Retinal pigment epithelial cell (primary cell): ENCODE results near the gene SLC47A1.
A peak's percentile ranks its signal among the peaks of the same experiment; 100 is the strongest.
"Not testable (repeated sequence)": the region's sequence is repeated elsewhere in the genome, so short reads cannot be mapped to it uniquely, and the experiment has no call there.

ENCODE experiments used
- DNase-seq: peaks from one replicate; pipeline ENCODE4 v3.0.0-alpha.2; 2010; ENCODE audit warnings: low read depth
- H3K4me3 ChIP-seq: 2 replicates; pipeline ENCODE4 v1.5.1; 2011; ENCODE audit warnings: mild to moderate bottlenecking, low read length, control low read depth, moderate library complexity
- CTCF ChIP-seq: conservative IDR thresholded peaks from 2 replicates; pipeline ENCODE4 v1.5.1; 2011; ENCODE audit warnings: low read depth, low read length, control low read depth, inconsistent platforms

Gene SLC47A1

DNA sequence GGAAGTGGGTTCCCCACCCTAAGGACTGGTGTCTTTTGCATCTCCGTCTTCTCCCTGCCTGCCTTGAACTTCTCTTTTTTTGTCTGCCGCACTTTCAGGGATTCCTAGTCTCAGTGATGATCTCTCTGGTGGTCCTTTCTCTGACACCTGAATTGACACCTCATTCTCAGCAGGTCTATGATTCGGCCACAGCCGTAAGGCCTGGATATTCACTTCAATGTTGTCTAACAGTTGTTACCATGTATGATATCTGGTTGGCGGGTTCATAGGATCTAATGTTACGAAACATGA, 25.1 kb upstream of the SLC47A1 start:
- DNase-seq = no peak
- no peak for TF ChIP-seq CTCF
- peak overlapping the region; percentile 77 for H3K4me3 ChIP-seq

DNA sequence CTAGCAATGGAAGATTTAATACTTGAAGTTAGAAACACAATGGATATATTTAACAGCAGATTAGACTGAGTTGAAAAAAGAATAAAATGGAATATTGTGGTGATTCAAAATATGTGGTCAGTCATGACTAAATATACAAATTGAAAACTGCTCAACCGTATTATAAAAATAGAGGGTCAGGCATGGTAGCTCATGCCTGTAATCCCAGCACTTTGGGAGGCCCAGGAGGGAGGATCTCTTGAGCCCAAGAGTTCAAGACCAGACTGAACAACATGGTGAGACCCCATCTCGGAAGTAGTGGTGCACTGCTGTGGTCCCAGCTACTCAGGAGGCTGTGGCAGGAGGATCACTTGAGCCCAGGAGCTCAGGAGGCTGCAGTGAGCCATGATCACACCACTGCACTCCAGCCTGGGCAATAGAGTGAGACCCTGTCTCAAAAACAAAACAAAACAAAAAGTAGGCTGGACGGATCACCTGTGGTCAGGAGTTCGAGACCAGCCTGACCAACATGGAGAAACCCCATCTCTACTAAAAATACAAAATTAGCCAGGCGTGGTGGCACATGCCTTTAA, 24.3 kb upstream of the SLC47A1 start:
- not testable (repeated sequence) for DNase-seq

GRCh38 chr17:19510903-19511302, 22.8 kb upstream of the SLC47A1 start:
- no peak for TF ChIP-seq CTCF
- DNase-seq = no peak
- no peak overlapping the region for H3K4me3 ChIP-seq

More for the DNA sequence above, 24.3 kb upstream of the SLC47A1 start:
- H3K4me3 ChIP-seq = not testable (repeated sequence)

DNA sequence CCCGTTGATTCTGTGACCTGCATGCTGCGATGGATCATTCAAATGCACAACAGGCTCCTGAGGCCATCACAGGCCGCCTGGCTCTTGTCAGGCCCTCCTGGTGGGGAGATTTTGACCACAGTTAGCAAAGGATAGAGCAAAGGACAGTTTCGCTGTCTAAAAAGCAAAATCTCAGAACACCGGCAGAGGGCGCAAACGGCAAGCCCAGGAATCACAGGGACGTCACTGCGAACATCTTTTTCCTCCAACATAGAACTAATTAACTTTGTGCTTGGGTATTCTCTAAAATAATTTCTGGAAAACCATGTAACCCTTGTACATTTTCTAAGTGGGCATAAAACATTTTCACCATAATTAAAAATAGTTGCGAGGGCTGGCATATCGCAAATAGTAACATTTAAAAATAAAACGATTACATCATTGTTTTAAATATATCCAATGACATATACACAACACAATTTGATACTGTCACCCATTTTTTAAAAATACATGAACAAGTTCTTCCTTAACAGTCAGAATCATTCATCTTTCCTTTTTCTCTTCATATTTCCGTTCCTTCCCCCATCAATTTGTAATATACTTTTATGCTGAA, 19.7 kb upstream of the SLC47A1 start:
- H3K4me3 ChIP-seq = no peak overlapping the region
- DNase-seq = no peak
- TF ChIP-seq CTCF = peak; percentile 88

- no peak for DNase-seq
- TF ChIP-seq CTCF = no peak
- no peak overlapping the region for H3K4me3 ChIP-seq
Measured at GRCh38 chr17:19517699-19518098, 16.0 kb upstream of the SLC47A1 start.

- not testable (repeated sequence) for H3K4me3 ChIP-seq, DNase-seq
Measured at GRCh38 chr17:19519388-19520291, 14.0 kb upstream of the SLC47A1 start.

DNA sequence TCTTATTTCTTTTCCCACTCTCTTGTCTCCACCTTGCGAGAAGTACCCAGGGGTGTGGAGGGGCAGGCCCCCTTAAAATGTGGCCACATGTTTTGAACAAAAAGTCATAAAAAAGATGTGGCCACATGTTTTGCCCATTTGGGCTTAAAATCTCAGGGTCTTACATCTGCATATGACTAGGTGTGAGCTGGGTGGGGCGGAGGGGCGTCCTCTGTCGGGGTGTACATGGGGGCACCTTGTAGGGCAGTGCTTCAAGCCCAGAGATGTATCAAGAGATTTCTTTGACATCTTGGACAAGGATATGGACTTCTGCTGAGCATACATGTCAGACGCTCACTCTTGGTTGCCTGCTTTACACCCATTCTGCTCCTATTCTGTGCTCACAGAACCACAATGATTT, 13.0 kb upstream of the SLC47A1 start:
- no peak overlapping the region for H3K4me3 ChIP-seq
- TF ChIP-seq CTCF = no peak
- DNase-seq = no peak

- H3K4me3 ChIP-seq = no peak overlapping the region
- TF ChIP-seq CTCF = no peak
- DNase-seq = no peak
Measured at GRCh38 chr17:19523690-19524089, 10.0 kb upstream of the SLC47A1 start.

GRCh38 chr17:19526950-19527349, 6.7 kb upstream of the SLC47A1 start:
- H3K4me3 ChIP-seq, DNase-seq: not testable (repeated sequence)
